ENCODE results near the gene MRPS17. TPM values are rescaled to one million over a fixed set of nuclear protein-coding genes. Genes with fewer than 3 reads are reported as not detected.

Gene MRPS17
- 16.0 and 19.1 TPM in 2 replicates for total RNA-seq

DNA sequence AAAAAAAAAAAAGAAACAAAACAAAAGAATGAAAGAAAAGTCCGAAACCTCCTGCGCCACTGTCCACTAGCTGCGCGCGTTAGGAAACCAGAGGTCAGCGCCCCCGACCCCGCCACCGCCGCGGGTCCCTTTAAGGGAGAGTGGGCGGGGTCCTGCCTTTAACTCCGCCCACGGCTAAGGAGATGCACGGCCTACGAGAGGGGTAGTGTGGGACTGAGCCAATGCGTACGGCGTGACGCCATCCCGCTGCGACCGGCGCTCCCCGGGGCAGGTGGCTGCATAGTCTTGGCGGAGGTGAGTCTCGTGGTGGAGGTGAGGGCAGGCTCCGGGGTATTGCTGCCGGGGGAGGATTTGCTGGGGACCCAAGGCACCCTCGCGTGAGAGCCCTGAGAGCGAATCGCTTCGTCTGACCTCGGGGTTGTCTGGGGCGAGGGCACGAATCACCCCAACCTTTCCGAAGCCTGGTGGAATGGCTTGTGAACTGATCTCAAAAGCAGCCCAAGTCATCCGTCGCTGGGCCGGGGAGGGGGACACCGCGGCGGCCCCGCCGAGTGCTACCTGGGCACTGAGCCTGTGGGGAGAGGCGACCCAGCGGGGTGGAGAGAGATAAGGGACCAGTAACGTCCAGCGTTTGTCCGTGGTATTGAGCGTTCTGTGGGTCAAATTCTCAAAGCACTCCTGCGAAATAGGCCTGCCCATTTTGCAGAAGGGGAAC is at the start of gene MRPS17:
Gene MRPS17, plus strand, starts transcription at position 241 of the 715 bp plus-strand sequence. CDS start 1,319 bp downstream, outside the sequence.

DNA sequence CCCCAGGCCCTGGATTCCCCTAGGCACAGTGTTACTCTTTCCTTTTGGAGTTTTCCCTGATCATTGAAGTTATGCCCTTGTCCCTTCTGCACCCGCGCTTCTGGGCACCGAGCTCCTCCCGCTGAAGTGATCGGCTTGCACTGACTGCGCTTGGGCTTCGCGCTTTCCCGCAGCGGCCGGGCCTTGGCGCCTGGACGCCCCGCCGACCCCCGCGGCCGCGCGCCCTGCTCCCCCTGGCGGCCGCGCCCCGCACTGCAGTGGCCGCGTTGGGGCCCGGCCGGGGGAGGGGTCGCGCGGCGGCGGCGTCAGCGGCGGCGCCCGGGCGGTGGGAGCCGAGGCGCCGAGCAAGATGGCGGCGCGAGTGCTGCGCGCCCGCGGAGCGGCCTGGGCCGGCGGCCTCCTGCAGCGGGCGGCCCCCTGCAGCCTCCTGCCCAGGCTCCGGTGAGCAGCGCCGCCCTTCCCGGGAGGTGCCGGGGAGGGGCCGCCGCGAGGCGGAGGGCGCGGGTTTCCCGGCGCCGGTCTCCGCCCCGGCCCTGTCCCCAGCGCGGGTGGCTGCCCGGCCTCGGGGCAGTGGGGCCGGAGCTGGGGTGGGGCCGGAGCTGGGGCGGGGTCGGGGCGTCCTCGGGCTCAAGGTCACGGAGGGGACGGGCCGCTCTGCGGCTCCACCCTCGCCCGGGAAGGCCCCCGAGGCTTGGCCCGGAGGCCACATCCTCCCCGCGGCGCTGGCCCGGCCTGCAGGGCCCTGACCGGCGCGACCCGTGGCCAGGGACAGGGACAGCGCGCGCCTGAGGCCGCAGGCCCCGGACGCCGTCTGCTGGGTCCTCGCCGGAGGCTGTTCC is 12.8 kb downstream of the MRPS17 start, which contains the start of gene NIPSNAP2:
Gene NIPSNAP2, plus strand, starts transcription at position 325 of the 839 bp plus-strand sequence. Its CDS starts 25 bp downstream, at position 350.

Other genes with a start within 250 kb of the MRPS17 start
- not detected in 2 replicates for gene SEPTIN14, start 89.1 kb upstream of the MRPS17 start, total RNA-seq
- 1.8 and 3.3 TPM in 2 replicates for gene ZNF713, start 64.4 kb upstream of the MRPS17 start, total RNA-seq
- 23.5 and 35.2 TPM in 2 replicates for gene NIPSNAP2, start 12.7 kb downstream of the MRPS17 start, total RNA-seq
- gene PSPH, start 99.6 kb downstream of the MRPS17 start, total RNA-seq = 35.8 and 36.0 TPM in 2 replicates
- 190 and 230 TPM in 2 replicates for gene CCT6A, start 99.9 kb downstream of the MRPS17 start, total RNA-seq
- gene SUMF2, start 112.4 kb downstream of the MRPS17 start, total RNA-seq = 125 and 154 TPM in 2 replicates
- 0.65 and 1.3 TPM in 2 replicates for gene PHKG1, start 141.1 kb downstream of the MRPS17 start, total RNA-seq
- gene CHCHD2, start 154.6 kb downstream of the MRPS17 start, total RNA-seq = 221 and 286 TPM in 2 replicates
- gene NUPR2, start 164.5 kb downstream of the MRPS17 start, total RNA-seq = not detected in 2 replicates